SK-MEL-5 (cell line): ENCODE results near the gene MTMR6. TPM values are rescaled to one million over a fixed set of nuclear protein-coding genes. Genes with fewer than 3 reads are reported as not detected.

Source experiments
- DNase-seq: peaks from one replicate; pipeline ENCODE4 v3.0.0-alpha.2; 2016; ENCODE audit warnings: low read depth, low spot score
- in situ Hi-C: cut with HindIII; loops from 2 replicates; pipeline ENCODE4 v1.10.0; 2016; ENCODE audit warnings: low sequenced_read_pairs, high pct_unique_total_duplicates, low pct_unique_long_range_greater_than_20kb
- total RNA-seq: library from RNA; depleted of rRNA; stranded (reverse); fragments of >200 nt; shearing (Covaris generic); gene quantifications from 2 replicates; pipeline ENCODE4 v1.2.3, GENCODE V29; 2014

The MTMR6 gene
- total RNA-seq, 1 experiment from 2014 or later, result 28.4 TPM

GRCh38 chr13:25286308-25286968 lies 850 bp downstream of the MTMR6 start:
- peak; percentile 62 for DNase-seq
- in situ Hi-C loops, result no loop called here

- in situ Hi-C loops, result no loop called here
- no peak for DNase-seq
Measured at GRCh38 chr13:25281935-25282332, 5.4 kb downstream of the MTMR6 start.

GRCh38 chr13:25281193-25281934 lies 5.9 kb downstream of the MTMR6 start:
- DNase-seq, result no peak
- in situ Hi-C loops, result no loop called here

- DNase-seq, result no peak
Measured at GRCh38 chr13:25280396-25280795, 6.9 kb downstream of the MTMR6 start.

GRCh38 chr13:25276748-25277147 lies 10.5 kb downstream of the MTMR6 start:
- DNase-seq, result no peak
- in situ Hi-C loops, result no loop called here

More at GRCh38 chr13:25280396-25280795, 6.9 kb downstream of the MTMR6 start:
- in situ Hi-C loops, result no loop called here

- in situ Hi-C loops, result no loop called here
- no peak for DNase-seq
Measured at GRCh38 chr13:25268561-25268960, 18.7 kb downstream of the MTMR6 start.

- DNase-seq, result peak; percentile 72
- in situ Hi-C loops, result no loop called here
Measured at GRCh38 chr13:25267715-25268114, 19.6 kb downstream of the MTMR6 start.

- DNase-seq, result peak; percentile 14
- in situ Hi-C loops, result no loop called here
Measured at GRCh38 chr13:25266706-25267105, 20.6 kb downstream of the MTMR6 start.

GRCh38 chr13:25262261-25262660 lies 25.0 kb downstream of the MTMR6 start:
- no peak for DNase-seq
- in situ Hi-C loops, result no loop called here

- DNase-seq, result no peak
- in situ Hi-C loops, result no loop called here
Measured at GRCh38 chr13:25253702-25254101, 33.6 kb downstream of the MTMR6 start.

GRCh38 chr13:25252752-25253151 lies 34.5 kb downstream of the MTMR6 start:
- in situ Hi-C loops, result no loop called here
- no peak for DNase-seq

- no peak for DNase-seq
- in situ Hi-C loops, result no loop called here
Measured at GRCh38 chr13:25252225-25252624, 35.1 kb downstream of the MTMR6 start.

GRCh38 chr13:25249001-25249543 lies 38.2 kb downstream of the MTMR6 start:
- in situ Hi-C loops, result no loop called here
- DNase-seq, result peak; percentile 89

- no peak for DNase-seq
- in situ Hi-C loops, result no loop called here
Measured at GRCh38 chr13:25248071-25248470, 39.2 kb downstream of the MTMR6 start.

GRCh38 chr13:25247360-25247759 lies 39.9 kb downstream of the MTMR6 start:
- no peak for DNase-seq
- in situ Hi-C loops, result no loop called here

- DNase-seq, result no peak
- in situ Hi-C loops, result no loop called here
Measured at GRCh38 chr13:25244123-25244522, 43.2 kb downstream of the MTMR6 start.

- peak; percentile 84 for DNase-seq
- in situ Hi-C loops, result no loop called here
Measured at GRCh38 chr13:25242956-25243355, 44.3 kb downstream of the MTMR6 start.

- DNase-seq, result peak; percentile 84
- in situ Hi-C loops, result no loop called here
Measured at GRCh38 chr13:25241007-25241406, 46.3 kb downstream of the MTMR6 start.

- in situ Hi-C loops, result no loop called here
- no peak for DNase-seq
Measured at GRCh38 chr13:25237083-25237482, 50.2 kb downstream of the MTMR6 start.
